Activated CD4-positive, alpha-beta T cell treated with anti-CD3 and anti-CD28 coated beads for 1 hour (primary cell): ENCODE data around the gene GDF11.
"Not testable (repeated sequence)": the region's sequence is repeated elsewhere in the genome, so short reads cannot be mapped to it uniquely, and the experiment has no call there.

Experiments
- DNase-seq: peaks from one replicate; pipeline ENCODE4 v3.0.0-alpha.2; 2020

Gene GDF11

DNA sequence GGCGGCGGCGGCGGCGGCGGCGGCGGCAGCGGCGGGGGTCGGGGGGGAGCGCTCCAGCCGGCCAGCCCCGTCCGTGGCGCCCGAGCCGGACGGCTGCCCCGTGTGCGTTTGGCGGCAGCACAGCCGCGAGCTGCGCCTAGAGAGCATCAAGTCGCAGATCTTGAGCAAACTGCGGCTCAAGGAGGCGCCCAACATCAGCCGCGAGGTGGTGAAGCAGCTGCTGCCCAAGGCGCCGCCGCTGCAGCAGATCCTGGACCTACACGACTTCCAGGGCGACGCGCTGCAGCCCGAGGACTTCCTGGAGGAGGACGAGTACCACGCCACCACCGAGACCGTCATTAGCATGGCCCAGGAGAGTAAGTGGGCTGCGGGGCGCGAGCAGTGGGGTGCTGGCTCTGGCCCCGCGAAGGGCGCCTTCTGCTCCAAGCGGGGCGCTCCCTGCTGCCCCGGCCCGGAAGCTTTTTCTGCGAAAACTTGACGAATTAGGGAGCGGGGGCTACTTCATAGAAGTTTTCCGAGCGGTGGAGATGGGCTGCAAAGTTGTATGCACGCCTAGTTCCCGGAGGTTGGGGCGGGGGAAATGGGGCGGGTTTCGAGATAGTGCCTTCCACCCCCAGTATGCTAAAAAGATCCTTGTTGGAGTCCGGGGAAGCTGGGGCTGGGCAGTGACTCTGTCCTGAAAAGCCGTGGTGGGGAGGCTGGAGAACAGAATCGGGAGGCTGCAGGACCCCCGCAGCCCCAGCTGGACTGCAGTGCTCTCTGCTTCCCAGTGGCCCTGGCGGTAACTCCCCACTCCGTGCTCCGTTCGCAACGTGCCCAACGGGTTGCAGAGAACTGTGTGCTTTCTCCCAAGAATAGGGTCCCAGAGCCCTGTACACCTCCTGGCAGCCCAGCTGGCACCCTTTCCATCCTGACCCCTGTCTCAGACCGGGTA, 751 bp downstream of the GDF11 start:
- peak; percentile 29 for DNase-seq

DNA sequence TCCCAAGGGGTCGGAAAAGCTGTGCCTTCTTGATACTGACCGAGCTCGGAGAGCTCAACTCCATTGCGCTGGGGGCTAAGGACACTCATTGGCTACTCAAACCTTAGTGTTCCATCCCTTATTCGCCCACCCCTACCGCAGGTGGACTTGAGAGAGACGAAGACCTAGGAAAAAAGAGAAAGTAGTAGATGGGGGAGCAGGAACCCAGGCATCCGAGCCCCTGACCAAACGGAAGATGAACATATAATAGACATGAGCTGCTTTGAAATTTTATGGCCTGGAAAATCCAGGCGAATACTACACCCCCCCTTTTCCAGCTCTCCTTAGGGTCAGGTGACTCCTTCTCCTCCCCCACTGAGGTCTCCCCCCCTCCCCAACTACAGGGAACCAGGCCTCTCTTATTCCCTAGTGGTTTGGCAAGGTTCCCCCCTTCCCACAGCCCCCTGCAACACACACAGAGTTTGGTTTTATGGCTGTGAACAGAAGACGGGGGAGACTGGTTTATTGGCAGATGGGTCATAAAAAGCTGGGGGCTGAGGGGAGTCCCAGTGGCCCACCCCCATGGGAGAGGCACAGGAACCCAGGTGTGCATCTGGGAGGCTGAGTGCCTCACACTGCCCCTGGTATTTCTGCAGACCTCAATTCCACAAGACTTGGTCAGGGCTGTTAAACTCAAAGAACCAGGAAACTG, 1.6 kb downstream of the GDF11 start:
- DNase-seq = no peak

DNA sequence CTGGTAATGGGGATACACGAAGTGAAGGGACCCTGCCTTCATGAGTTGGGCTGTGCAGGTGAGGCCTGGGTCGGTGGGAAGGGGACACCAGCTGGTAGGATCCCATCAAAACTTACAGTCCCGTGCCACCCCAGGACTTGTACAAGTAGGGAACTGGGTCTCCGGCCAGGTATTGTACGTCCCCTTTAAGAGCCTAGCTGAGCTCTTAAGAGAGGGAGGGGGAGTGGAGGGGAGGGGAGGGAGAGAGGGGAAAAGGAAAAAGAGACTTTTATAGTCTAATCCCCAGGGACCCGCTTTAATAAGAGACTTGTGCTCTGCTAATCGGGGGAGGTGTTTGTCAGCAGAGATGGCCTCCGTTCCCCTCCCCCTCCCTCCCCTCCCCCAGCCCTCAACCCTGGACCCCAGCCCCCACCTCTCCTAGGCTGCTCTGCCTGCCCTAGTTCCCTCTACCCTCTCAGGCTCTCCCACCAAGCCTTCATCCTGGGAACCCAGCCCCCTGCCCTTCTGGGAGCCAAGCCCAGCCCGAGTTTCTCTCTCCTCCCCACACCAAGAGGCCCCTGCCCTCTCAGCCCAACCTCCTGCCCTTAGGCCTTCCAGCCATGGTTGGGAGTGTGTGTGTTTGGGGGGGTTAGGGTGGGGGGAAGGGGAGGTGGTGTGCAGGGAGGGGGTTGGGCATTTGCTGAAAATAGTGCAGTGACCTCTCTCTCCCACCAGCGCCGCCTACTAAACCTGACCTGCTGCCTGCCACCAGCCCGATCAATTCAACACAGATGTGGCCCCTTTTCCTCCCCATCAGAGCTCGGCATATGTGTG, 2.6 kb downstream of the GDF11 start:
- no peak for DNase-seq

DNA sequence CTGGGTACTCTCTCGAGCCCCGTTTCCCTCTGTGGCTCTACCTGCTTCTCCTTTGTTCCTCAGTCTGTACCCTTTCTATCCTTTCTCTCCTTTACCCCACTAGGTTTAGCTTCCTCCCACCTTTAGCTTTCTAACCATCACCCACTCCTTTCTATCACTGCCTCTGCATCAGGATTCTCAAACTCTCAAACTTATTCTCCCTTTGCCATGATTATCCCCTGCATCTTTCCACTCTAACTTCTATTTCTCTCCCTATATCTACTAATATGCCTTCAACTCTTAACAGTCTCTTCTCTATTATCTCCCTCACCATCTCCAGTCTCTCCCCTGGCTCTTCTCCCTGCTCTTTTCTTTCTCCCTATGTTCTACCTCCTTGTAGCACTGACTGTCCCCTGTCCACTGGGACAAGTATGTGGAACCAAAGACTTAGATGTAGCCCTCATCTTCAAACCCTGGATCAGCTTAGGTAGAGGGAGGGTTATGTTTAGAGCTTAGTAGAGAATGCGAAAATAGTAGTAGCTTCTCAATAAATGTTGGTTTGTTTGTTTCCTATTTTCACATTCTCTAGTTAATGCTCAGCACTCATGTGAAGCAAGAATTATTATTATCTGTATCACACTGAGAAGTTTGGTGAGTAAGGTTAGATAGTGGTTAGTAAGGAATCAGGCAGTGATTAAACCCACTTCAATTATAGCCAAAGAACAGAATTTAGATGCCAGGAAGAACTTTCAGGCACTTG, 3.4 kb downstream of the GDF11 start:
- DNase-seq = no peak

DNA sequence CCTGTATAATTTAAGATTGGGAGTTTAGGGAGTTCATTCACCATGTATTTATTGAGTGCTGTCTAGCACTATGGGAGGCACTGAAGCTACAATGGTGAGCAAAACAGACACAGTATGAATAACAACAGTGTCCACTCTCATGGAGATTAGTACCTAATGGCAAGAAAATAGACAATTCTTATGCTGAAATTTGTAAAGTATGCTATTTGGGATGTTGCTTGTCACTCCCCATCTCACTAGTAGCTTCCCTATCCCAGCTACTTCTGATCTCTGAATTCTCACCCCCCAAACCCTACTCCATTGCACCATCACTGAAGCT, 4.0 kb downstream of the GDF11 start:
- DNase-seq = no peak

DNA sequence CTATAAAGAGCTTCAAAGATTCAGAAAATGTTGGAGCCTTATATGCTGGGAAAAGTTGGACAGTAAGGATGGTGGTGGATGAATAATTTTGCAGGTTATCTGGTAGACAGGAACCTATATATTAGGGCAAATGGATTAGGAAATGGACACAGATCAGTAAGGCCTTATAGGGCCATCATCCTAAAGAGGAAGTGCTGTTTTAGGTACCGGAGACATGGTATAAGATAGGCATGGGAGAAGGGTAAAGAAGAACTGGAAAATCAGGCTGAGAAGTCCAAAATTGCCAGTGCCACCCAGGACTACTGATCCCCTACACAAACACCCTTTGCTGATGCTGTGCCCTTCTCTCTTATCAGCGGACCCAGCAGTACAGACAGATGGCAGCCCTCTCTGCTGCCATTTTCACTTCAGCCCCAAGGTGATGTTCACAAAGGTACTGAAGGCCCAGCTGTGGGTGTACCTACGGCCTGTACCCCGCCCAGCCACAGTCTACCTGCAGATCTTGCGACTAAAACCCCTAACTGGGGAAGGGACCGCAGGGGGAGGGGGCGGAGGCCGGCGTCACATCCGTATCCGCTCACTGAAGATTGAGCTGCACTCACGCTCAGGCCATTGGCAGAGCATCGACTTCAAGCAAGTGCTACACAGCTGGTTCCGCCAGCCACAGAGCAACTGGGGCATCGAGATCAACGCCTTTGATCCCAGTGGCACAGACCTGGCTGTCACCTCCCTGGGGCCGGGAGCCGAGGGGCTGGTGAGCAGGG, 5.5 kb downstream of the GDF11 start:
- DNase-seq = no peak

DNA sequence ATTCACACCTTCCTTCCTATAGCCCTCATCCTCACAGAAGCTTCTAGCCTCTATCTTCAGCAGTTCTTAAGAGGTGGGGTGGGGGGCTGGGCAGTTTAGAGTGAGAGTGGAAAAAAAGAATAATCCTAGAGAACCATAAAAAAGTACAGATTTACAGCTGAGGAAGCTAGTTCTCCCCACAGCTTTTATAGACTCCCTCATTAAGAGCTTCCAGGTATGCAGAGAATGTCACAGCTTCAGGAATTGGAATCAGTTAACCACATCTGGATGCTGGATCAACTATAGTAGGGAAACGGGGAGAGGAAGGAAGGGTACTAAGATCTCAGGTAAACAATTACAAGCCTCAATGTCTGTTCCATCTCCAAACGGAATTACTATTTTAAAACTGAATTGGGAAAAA, 12.3 kb downstream of the GDF11 start:
- DNase-seq = no peak

DNA sequence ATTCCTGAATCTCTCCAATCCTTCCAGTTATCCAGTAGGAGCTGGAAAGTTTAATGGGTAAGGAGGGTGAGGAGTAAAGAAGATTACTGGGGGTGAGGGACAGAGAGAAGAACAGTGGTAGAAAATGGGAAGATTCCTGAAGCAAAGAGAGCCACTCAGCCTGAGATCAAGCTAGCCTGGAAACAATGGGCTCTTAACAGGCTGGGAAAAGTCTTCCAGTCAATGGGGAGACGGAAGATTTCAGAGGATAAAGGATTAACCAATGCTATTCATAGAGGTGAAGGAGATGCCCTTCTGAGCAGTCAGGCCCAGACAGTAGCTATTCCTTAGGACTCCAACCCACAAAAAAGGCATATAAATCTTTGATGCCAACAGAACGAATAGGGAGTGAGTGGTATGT, 14.8 kb downstream of the GDF11 start:
- DNase-seq = no peak

DNA sequence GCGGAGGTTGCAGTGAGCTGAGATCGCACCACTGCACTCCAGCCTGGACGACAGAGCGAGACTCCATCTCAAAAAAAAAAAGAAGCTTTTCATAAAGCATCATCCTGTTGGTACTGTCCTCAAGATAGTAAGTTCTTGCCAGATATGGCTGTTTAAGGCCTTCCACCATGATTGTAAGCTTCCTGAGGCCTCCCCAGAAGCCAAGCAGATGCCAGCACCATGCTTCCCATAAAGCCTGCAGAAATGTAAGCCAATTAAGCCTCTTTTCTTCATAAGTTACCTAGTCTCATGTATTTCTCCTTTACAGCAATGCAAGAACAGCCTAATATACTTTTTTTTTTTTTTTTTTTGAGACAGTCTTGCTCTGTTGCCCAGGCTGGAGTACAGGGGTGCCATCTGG, 15.7 kb downstream of the GDF11 start:
- DNase-seq = not testable (repeated sequence)

DNA sequence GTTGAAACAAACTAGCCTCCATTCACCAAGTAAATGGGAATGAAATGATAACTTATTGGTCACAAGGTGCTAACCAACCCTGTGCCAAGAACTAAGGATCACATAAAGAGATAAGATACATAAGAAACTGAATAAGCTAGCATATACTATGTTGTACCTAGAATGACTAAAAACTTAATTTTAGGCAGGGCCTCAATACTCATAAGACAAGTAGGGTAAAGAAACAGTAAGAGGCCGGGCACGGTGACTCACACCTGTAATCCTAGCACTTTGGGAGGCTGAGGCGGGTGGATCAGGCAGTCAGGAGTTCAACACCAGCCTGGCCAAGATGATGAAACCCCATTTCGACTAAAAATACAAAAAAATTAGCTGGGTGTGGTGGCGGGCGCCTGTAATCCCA, 17.7 kb downstream of the GDF11 start:
- DNase-seq = no peak

DNA sequence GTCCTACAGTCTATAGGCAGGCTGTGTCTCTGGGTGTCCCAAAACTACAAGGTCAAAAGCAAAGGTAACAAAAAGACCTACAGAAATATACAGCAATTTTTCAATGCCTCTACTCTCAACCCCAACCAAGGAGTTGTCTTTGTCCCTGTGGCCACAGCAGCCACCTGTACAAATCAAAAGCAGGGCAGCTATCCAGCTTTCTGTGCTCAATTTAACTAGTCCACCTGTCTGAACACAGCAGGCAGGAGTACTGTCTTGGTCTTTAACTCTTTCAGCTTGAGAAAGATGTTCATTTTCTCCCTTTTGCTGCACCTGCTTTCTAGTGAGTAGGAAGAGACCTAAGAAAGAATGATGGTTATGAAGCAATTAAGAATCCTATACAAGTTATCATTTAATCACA, 19.7 kb downstream of the GDF11 start:
- no peak for DNase-seq

DNA sequence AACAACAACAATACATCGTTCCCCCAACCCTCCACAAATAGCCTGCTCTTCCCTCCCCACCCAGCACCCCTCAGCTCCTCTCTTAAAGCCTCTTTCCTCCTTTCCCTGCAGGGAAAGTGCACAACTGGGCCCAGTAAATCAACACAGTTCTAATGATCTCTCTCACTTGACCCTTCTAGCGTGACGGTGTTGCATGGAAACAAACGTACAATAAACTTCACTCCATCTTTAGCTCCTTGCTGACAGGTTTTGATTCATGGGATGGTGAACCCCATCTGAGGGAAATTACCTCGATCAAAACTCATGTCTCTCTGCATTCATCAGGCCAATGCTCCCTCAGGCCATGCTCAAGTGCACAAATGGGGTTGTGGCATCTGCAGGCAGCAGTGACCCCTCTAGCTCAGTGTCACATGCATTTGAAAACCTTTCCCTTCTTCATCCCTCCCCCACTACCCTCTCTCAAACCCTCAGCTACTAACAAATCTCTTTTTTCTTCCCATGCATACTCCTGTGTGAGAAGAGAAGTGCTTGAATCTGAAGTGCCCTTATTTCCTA, 22.9 kb downstream of the GDF11 start:
- DNase-seq = no peak

DNA sequence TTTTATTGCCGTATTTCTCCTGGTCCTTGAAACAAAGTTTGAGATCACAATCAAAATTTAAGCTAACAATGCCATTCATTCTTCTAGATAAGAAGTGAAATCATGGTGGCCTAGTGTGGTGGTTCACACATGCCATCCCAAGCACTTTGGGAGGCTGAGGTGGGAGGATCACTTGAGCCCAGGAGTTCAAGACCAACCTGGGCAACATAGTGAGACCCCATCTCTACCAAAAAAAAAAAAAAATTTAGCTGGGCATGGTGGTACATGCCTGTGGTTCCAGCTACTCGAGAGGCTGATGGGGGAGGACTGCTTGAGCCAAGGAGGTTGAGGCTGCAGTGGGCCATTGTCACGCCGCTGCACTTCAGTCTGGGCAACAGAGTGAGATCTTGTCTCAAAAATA, 24.2 kb downstream of the GDF11 start:
- DNase-seq = no peak

DNA sequence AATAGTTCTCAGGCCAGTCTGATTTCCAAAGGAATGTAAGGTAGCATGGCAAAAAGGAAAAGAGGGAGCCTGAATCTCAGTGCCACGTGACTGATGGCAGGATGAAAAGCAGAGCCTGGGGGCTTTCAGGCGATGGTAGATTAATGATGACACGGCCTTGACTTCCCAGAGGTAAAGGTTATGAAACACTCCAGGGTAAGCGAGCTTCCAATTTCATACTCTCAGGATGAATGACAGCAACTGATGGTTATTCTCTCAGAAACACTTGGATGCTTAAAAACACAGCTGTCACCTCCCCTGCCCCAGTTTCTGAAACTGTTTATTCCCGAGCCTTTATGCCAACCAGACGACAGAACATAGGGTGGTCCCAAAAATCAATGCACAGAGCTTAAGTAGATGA, 28.8 kb downstream of the GDF11 start:
- no peak for DNase-seq

DNA sequence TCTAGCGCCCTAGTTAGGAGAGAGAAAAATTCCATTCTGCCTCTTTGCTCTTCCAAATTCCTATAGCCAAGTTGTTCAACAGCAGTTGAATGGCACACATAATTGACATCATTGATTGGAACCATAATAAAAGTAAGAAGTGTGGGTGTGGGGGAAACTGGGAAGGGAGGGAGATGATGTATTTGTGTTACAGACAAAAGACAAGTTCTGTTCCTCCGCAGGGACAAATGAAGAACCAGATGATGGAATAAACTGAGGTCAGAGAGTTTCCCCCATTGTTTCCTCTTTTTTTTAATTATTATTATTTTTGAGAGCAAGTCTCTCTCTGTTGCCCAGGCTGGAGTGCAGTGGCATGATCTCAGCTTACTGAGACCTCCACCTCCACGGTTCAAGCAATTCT, 34.9 kb downstream of the GDF11 start:
- no peak for DNase-seq

DNA sequence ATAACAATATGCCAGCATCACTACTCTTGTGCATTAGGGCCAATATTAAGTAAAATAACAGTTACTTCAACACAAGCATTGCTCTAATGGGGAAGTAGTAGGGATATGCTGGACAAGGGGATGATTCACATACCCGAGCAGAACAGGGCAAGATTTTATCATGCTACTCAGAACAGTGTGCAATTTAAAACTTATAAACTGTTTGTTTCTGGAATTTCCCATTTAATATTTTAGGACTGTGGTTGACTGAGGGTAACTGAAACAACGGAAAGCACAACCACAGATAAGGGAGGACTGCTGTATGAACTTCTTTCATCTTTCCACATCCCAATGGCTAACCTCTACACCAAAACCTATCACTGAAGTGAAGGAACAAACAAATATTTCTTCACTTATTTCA, 37.8 kb downstream of the GDF11 start:
- DNase-seq = no peak

DNA sequence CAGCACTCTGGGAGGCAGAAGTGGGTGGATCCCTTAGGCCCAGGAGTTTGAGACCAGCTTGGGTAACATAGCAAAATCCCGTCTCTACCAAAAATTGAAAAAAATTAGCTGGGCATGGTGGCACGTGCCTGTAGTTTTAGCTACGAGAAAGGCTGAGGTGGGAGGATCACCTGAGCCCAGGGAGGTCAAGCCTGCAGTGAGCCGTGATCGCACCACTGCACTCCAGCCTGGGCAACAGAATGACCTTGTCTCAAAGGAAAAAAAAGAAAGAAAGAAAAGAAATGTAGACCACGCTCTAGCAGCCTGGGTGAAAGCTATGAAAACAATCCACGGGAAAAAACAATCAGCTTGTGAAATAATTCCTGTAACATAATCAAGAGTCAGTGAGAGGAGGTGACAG, 45.6 kb downstream of the GDF11 start:
- DNase-seq = no peak

DNA sequence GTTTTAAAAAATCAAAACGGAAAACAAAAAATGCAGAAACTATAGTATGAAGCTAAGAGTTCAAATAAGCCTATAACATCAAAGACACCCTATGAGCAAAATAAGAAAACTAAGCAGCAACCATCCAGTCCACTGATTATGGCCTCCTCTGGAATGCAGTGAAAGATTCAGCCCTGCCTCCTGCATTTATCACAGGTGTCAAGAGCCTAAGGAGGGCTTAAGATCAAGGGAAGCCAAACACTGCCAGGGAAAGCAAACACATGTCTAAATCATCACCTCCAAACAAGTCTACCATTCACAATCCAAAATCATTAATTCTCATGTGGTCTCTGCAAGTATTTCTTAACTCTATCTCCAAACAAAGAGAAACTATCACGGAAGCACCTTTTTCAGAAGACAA, 46.2 kb downstream of the GDF11 start:
- no peak for DNase-seq

DNA sequence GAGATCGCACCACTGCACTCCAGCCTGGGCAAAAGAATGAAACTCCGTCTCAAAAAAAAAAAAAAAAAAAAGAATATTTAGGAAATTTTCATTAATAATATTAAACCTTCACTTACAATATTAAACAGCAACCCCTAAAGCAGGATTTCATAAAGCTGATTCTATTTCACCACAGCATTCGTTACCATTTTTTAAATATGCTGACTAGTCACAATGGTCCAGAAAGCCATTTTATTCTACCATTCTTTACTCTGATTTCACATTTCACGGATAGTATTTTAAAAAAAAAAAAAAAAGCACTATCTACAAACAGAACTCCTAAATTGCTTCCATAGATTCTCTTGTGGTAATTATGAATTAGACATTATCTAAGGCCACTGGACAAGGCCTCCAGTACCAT, 47.0 kb downstream of the GDF11 start:
- no peak for DNase-seq

DNA sequence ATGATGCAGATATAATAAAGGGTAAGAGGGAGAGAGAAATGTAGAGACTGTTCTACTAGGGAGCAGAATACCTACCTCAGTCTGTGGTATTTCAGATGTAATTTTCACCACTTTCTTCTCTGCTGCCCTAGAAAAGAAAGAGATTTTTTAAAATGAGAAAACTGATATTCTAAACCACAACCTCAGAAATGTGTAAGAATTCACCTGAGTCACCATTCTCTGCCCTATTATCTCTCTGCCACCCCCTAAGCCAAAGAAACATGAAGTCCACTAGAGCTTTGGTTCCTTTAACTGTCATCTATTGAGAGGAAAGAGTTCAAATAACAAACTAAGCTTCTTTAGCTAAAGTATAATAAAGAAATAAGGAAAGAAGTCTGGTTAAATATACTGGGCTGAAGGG, 53.0 kb downstream of the GDF11 start:
- no peak for DNase-seq

DNA sequence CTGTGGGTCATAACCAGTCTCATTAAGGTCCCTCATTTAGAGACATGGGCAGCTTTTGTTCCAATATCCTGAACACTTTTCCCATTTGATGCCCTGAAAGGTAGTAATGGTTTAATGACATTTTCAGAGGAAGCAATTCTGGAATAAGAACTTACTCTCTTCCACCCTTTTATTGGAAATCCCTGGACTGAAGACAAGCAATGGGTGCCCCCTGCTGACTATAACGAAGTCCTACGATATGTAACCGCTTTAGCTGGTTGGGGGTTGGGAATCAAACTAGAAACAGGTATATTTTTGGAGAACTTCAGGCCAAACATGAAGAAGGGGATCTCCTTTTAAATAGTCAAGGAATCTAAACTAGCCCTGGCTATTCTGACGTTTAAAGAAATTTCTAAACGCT, 54.1 kb downstream of the GDF11 start:
- DNase-seq = no peak

DNA sequence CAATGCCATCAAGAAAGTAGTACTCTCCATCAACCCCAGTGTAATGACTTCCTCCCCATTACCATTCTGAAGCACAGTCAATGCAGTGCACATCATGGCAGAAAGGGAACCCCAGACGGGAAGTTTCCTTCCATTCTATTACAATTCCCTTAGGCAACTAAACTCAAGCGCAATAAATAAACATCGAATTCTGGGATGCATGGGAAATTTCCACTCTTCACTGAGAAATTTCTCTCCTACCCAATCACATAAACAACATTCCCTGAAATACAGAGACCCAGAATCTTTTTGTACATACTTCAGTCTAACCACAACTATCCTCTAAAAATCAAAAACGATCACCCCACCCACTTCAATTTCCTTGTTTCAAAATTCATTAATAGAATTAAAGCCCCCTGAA, 54.6 kb downstream of the GDF11 start:
- no peak for DNase-seq
